NCI-H345 treated with DMSO at 0.1 percent for 48 hours (cell line): ENCODE data around the gene SPATA31A3.
"Not testable (repeated sequence)": the region's sequence is repeated elsewhere in the genome, so short reads cannot be mapped to it uniquely, and the experiment has no call there.

ENCODE experiments used
- DNase-seq: peaks from one replicate; lab custom pipeline; 2025; ENCODE audit not compliant: unreplicated experiment; lab: John Stamatoyannopoulos, UW

Gene SPATA31A3

DNA sequence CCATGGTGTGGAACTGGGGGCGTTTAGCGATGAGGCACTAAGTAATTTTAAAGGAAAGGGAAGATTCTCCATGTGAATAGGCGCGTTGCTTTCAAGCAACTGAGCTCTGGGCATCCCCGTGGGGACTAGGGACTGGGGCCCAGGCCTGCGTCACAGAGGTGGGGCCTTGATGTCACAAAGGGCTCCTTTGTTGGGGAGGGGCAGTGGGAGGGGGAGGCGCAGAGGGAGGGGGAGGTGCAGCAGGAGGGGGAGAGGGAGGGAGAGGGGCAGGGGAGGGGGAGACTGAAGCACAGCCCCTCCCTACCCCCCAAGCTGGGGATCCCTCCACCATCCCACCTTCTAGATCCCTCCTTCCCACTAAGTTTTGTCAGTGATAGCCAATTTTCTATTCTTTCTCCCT lies at the start of gene SPATA31A3:
Gene SPATA31A3, minus strand, starts transcription at position 101 of the 400 bp plus-strand sequence. Its CDS starts 29 bp downstream, at position 72.
- DNase-seq = not testable (repeated sequence)

DNA sequence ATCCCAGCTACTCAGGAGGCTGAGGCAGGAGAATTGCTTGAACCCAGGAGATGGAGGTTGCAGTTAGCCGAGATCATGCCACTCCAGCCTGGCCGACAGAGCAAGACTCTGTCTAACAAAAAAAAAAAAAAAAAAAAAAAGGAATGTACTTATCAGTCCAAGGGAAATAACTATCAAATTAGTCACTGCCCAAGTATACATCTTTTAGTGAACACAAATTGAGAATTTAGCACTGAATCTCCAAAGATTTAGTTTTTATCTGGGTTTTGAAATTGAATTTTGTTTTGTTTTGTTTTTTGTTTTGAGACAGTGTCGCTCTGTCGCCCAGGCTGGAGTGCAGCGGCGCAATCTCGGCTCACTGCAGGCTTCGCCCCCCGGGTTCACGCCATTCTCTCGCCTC lies 39.8 kb downstream of the SPATA31A3 start:
- not testable (repeated sequence) for DNase-seq

DNA sequence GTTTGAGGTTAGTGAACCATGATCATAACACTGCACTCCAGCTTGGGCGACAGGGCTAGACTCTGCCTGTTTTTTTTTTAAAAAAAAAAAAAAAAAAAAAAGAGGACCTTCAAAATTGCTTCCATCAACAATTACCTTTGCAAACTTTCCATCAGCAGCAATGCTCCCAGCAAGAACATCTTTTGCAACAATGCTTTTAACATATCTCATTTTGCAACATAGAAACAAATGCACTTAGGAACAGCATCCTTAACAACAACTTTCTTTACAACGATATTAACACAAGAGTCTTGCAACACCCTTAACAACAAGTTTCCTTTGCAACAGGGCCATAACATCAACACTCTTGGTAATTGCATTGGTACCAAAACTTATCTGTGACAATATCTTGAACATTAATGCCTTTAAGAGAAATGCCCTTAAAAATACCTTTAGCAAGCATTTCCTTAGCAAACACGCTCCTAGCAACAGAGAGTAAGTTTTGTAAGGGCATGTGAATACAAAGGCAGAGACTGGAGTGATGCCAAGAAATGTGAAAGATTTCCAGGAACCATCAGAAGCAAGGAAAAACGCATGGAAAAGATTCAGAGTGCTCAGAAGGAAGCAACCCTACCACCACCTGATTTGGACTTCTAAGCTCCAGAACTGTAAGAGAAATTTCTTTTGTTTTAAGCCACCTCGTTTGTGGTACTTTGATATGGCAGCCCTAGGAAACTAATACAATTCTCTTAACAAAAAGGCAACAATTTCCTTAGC lies 49.8 kb downstream of the SPATA31A3 start:
- not testable (repeated sequence) for DNase-seq

DNA sequence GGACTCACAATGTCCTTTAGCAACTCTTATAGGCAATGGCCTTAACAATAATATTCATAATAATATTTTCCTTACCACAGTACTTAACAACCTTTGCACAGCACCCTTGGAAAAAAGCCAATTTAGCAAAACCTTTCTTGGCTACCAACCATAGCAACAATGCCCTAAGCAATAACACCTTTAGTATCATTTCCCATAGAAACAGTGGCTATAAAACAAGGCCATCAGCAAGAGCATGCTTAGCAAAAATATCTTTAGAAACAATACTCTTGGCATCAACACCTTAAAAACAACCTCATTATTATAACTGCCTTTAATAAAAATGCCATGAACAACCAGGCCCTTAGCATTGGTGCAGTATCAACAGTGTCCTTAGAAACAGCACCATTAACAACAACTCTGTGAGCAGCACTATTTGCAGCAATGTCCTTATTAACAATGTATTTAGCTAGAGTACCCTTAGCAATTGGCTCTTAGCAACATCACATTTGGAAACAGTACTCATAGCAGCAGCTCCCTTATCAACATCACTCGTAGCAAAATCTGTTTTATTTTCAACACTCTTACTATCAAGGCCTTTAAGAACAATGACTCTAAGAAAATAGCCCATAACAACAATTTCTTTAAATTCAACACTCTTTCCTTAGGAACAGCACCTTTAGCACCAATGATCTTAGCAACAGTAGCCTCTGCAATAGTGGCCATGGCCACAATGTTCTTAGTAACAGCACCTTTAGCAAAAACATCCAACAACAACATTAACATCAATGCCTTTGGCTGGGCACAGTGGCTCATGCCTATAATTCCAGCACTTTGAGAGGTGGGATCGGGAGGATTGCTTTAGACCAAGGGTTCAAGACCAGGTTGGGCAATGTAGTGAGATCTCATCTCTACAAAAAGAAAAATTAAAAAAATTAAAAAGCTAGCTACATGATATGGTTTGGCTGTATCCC lies 52.2 kb downstream of the SPATA31A3 start:
- not testable (repeated sequence) for DNase-seq

DNA sequence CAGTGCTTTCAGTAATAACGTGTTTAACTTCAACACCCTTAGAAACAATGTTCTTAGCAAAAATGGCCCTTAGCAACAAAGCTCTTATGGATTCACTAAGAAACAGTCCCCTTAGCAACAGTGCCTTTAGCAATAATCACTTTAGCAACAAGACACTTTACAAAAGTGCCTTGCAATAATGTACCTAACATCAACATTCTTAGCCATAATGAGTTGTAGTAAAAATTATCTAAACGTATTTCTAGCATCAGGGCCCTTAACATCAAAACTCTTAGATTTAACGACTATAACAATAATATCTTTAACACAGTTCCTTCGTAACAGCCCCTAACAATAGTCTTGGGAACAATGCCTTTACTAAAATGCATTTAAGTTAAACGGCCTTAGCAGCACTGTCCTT lies 54.0 kb downstream of the SPATA31A3 start:
- DNase-seq = not testable (repeated sequence)

DNA sequence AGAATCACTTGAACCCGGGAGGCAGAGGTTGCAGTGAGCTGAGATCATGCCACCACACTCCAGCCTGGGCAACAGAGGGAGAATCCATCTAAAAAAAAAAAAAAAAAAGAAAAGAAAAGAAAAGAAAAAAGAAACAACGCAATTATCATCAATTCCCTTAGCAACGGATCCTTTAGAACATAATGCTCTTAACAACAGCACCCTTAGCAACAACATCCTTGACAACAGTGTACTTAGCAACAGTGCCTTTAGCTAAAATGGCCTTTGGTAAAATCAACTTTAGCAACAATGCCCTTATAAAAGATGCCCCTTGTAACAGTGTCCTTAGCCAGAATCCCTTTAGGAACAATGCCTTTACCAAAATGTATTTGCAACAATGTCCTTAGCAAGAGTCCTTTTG lies 54.7 kb downstream of the SPATA31A3 start:
- DNase-seq = not testable (repeated sequence)
